ENCODE measurements around the gene SFTA2. TPM values are rescaled to one million over a fixed set of nuclear protein-coding genes. Genes with fewer than 3 reads are reported as not detected.
A peak's percentile ranks its signal among the peaks of the same experiment; 100 is the strongest.

SFTA2 gene
- polyA plus RNA-seq, 5 donors, result 8.8 to 20.5 (median 17.3) TPM

GRCh38 chr6:30893001-30893591, 38.9 kb downstream of the SFTA2 start:
- DNase-seq, result no peak

- no peak for DNase-seq
Measured at GRCh38 chr6:30891816-30892538, 40.0 kb downstream of the SFTA2 start.

- DNase-seq, result no peak
Measured at GRCh38 chr6:30891450-30891723, 40.6 kb downstream of the SFTA2 start.

GRCh38 chr6:30890646-30891449, 41.1 kb downstream of the SFTA2 start:
- no peak for DNase-seq

GRCh38 chr6:30889921-30890645, 41.9 kb downstream of the SFTA2 start:
- DNase-seq, result no peak

GRCh38 chr6:30889496-30889885, 42.5 kb downstream of the SFTA2 start:
- DNase-seq, result no peak

- no peak for DNase-seq
Measured at GRCh38 chr6:30888816-30889495, 43.0 kb downstream of the SFTA2 start.

- peak in 1 of 2 donors; percentile 42 for DNase-seq
Measured at GRCh38 chr6:30887901-30888815, 43.8 kb downstream of the SFTA2 start.

- no peak for DNase-seq
Measured at GRCh38 chr6:30886897-30887255, 45.1 kb downstream of the SFTA2 start.

GRCh38 chr6:30885999-30886896, 45.7 kb downstream of the SFTA2 start:
- DNase-seq, result no peak

- DNase-seq, result peak in 1 of 2 donors; percentile 42
Measured at GRCh38 chr6:30885481-30885998, 46.4 kb downstream of the SFTA2 start.

- peak in 1 of 2 donors; percentile 37 for DNase-seq
Measured at GRCh38 chr6:30884521-30885480, 47.2 kb downstream of the SFTA2 start.

- DNase-seq, result peak; percentile 83 to 84
Measured at GRCh38 chr6:30883685-30884520, 48.1 kb downstream of the SFTA2 start, which contains the start of gene DDR1. TSS of gene DDR1 (plus strand) at chr6:30884519. CDS start at chr6:30888730, 4,211 bp downstream.

GRCh38 chr6:30882759-30883684, 48.9 kb downstream of the SFTA2 start:
- DNase-seq, result peak in 1 of 2 donors; percentile 45

- peak; percentile 43 to 54 for DNase-seq
Measured at GRCh38 chr6:30882204-30882758, 49.7 kb downstream of the SFTA2 start.
